ENCODE measurements around the gene WDFY3.

Gene WDFY3

GRCh38 chr4:84661191-84661939 lies 305.1 kb downstream of the WDFY3 start:
- DNase-seq: no peak

DNA sequence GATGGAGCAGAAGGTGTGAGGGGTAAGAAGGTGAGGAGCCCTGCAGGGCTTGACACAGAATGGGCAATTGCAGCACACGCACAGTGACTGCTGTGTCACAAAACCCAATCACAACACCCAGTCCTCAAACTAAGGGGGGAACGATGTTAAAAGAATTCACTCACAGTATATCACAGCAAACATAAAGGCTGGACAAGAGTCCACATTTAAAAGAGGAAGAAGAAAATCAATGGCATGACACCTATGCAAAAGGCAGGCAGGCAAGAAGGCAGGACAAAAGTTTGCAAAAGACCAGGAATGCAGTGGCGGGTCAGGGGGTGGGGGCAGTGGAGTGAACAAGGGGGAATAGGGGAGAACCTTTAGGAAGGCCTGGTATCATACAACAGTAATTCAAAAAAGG lies 305.9 kb downstream of the WDFY3 start:
- no peak for DNase-seq

DNA sequence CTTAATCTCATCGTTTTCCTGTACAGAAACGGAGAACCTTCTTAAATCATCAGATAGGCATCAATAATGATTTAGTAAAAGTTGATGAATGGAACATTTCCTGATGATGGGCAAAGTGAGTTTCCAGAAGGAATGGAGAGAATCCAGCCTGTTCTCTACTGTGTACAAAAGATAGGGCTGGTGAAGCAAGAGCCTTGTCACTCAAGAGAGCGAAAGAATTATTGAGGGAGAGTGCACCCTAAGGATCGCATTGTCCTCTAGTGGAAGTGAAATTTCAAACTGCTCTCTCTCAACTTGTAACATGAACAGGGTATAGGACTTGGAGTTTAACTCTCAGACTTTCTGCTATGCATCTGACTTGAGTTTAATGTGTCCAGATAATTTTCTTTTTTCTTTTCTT lies 314.0 kb downstream of the WDFY3 start:
- DNase-seq: no peak

DNA sequence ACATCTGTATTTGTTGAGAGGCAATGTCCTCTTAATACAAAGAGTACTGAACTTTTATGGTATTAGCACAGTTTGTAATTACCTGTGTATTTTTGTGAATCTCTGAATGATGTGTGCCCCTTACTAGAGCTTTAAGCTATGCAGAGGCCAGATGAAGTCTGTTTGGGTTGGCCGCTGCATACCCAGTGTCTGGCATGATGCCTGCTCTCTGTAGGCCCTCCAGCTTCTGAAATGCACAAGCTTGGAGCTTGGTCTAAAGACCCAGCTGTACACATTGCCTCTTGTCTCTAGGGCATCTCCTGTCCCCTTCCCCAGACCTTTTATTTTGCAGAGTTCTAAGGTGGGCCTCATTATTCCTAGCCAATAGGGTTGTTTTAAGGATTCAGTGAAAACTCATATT lies 315.0 kb downstream of the WDFY3 start:
- no peak for DNase-seq

DNA sequence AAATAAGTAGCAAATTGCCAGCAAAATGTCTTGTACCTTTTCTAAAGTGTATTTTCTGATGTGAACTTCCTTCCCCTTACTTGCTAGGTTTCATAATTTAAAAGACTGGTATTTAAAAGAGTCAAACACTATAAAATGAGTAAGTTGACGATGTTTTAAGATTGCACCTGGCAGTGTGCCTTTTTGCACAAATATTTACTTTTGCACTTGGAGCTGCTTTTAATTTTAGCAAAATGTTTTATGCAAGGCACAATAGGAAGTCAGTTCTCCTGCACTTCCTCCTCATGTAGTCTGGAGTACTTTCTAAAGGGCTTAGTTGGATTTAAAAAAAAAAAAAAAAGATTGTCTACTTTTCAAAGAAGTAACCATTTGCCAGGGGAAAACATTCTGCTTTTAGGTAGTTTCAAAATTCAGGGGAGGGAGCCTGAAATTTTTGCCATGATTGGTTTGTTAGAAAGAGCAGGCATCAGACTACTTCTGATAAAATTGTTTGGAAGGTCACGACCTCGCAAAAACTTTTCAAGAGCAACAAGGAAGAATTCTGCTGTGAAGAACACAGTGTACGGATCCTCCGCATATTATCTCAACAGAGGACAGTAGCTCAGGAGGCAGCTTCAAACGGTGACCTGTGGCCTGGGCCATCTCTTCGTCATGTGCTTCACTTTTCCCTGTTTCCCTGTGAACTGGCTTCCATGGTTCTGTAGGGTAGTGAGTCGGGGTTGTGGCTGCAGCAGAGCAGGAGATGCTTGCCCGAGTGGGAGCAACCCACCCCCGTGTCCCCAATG lies 317.4 kb downstream of the WDFY3 start:
- DNase-seq: no peak

- DNase-seq: no peak
These were observed 318.3 kb downstream of the WDFY3 start for GRCh38 chr4:84648178-84648577.

- no peak for DNase-seq
These were observed 319.1 kb downstream of the WDFY3 start for GRCh38 chr4:84647312-84647884.

- no peak for DNase-seq
These were observed 322.4 kb downstream of the WDFY3 start for GRCh38 chr4:84644087-84644486.

- no peak for DNase-seq
These were observed 327.3 kb downstream of the WDFY3 start for GRCh38 chr4:84639145-84639544.

DNA sequence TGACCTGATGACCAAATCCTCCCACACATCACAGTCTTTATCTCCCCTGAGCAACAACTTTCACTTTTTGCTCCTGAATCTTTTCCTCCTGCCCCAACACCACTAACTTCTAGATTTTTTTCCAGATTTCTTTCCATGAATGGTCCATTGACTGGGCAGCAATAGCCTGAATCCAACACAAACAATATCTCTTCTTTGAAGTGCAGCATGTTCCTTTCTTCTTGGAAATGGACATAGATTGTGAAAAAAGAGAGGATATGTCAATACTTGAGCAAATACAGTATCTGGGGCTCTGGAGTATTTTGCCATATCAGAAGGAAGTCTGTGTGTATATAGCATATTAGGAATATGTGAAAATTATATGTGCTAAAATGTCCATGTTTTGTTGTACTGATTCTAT lies 328.4 kb downstream of the WDFY3 start:
- DNase-seq: no peak

GRCh38 chr4:84634961-84635360 lies 331.5 kb downstream of the WDFY3 start:
- DNase-seq: no peak

GRCh38 chr4:84632092-84632491 lies 334.4 kb downstream of the WDFY3 start:
- DNase-seq: no peak

DNA sequence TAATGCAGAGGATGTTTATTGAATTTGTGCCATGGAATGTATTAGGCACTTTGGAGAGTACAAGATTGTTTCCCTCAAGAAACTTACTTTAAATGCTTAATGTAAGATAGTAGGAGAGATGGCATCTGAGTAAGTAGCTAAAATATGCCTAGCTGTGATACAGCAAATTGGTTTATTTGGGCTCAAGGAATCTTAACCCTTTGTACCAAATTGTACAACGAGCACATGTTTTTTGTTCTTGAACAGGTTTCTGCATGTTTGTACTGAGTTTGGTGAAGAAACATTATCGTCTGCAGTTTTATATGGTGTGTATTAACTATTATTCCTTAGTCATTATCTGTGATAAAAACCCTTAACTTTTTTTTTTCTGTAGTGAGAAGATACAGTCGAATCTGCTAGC lies 334.9 kb downstream of the WDFY3 start:
- DNase-seq: no peak

DNA sequence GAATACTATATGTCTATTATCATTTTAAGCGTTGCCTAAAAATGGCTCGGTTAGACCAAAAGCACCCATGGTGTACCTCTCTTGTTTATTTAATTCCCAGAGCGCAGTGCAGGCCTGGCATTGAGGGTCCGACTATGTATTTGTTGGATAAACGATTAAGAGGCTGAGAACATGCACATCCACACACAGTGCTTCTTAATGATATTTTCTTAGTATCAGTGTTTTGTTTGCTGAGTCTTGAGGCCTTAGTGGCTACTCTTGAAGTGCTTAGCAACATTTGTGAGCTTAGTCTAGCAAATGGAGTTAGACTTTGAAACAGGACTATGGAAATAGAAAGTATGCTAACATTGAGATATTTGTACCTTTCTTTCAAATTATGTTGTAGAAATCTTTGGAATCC lies 339.8 kb downstream of the WDFY3 start:
- DNase-seq: no peak

- no peak for DNase-seq
These were observed 342.8 kb downstream of the WDFY3 start for GRCh38 chr4:84623661-84624060.

GRCh38 chr4:84622959-84623358 lies 343.5 kb downstream of the WDFY3 start:
- no peak for DNase-seq
